Measurements from ENCODE around the gene PAX8. TPM values are rescaled to one million over a fixed set of nuclear protein-coding genes. Genes with fewer than 3 reads are reported as not detected.

PAX8 gene
- total RNA-seq, 2 experiments from 2014 or later = 0.21 to 0.55 TPM

DNA sequence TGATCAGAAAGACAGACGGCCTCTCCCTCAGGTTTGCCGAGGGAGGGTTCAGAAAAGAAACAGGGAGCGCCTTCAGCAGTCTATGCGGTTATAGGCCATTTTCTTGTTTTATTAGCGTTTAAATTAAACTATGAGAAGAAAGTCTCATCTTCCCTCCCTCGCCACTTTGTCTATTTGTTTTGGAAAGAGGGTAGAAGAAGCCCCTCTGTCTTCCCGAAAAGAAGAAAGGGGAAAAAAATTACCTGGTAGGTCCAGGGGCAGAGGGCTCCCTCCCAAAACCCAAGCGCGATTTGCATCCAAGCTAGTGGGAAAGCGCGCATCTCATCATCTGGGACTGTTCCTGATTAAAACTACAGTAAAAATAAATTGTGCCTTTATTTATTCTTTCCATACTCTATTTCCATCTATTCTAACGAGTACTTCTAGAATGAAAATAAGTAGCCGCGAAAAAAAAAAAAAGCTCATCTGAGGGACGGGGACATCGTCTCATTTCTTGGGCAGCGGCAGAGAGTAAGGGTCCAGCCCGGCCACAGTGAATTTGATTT, 2.4 kb downstream of the PAX8 start:
- Mint-ChIP-seq H3K36me3 (ENCODE audit: low read depth) (no peaks in the 10 kb centered on the region), H3K4me1 (ENCODE audit: low read depth) (peaks cover 35% of the 10 kb centered on the region), H3K4me3 (no peak overlapping the region), H3K27me3 (ENCODE audit: low read depth) (peaks cover 82% of the 10 kb centered on the region), H3K27ac (no peak overlapping the region), H3K9me3 (ENCODE audit: insufficient read depth) (no peaks in the 10 kb centered on the region)
- POLR2A ChIA-PET = no interaction called here
- CTCF ChIA-PET = interaction anchor here (1.4 to 6.0 kb wide), 3 partner anchors 27 to 138 kb away, joined by 4 to 65 read pairs (median 5); no protein-coding TSS in a partner anchor
- ATAC-seq (no peak), DNase-seq (no peak)

DNA sequence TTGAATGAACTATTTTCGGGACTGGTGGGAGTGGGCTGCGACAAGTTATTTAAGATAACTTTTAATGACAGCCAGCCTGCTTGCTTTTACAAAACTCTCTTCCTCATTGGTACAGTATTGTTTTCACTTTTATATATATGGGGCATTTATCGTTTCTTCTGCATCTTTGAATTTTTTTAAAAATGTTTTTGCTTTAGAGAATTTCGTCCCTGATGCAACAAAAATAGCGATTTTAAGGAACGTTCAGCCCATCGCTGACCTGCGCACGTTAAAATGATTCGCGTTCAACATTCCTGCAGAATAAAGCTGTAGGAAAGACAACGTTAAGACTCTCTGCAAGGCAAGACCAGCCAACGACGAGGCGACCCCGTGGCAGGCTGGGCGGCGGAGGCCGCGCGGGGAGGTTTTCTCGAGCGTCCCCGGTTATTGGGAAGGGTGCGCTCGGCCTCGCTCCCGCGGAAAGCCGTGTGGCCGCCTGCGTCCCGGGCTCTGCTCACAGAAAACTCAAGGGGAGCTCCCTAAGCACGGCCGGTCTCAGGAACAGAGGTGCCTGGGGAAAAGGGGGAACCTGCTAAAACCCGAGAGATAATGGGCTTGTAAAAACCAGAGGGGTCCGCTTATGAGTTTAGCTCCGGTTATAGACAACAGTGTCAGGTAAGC, 3.0 kb downstream of the PAX8 start:
- Mint-ChIP-seq H3K27ac (no peak overlapping the region), H3K4me1 (ENCODE audit: low read depth) (peaks cover 35% of the 10 kb centered on the region), H3K9me3 (ENCODE audit: insufficient read depth) (no peaks in the 10 kb centered on the region), H3K36me3 (ENCODE audit: low read depth) (no peaks in the 10 kb centered on the region), H3K4me3 (no peak overlapping the region), H3K27me3 (ENCODE audit: low read depth) (peaks cover 83% of the 10 kb centered on the region)
- DNase-seq (no peak), ATAC-seq (no peak)
- ChIA-PET CTCF (interaction anchor here (1.4 to 6.0 kb wide), 3 partner anchors 27 to 138 kb away, joined by 4 to 65 read pairs (median 5); no protein-coding TSS in a partner anchor), POLR2A (no interaction called here)

DNA sequence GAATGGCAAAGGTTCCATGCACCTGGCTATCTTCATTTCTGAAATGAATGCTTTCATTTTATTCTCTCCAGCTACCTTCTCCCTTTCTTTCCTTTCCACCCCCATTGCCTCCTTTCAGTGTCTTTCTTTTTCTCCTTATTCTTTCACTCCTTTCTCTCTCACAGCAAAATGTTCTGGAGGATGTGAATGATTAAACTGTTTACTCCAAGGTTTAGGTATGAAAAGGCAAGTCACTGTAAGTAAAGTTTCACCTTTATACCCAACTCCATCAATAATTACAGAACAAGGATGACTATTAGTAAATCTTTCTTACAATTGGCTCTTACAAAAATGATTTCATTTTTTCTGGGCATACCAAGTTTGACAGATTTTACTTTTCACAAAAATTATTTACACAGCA, 4.3 kb downstream of the PAX8 start:
- Mint-ChIP-seq H3K9me3 (ENCODE audit: insufficient read depth) (no peaks in the 10 kb centered on the region), H3K4me3 (no peak overlapping the region)
- CTCF ChIA-PET = interaction anchor here (1.2 to 6.0 kb wide), 2 partner anchors 25 to 69 kb away, joined by 3 to 65 read pairs; no protein-coding TSS in a partner anchor

DNA sequence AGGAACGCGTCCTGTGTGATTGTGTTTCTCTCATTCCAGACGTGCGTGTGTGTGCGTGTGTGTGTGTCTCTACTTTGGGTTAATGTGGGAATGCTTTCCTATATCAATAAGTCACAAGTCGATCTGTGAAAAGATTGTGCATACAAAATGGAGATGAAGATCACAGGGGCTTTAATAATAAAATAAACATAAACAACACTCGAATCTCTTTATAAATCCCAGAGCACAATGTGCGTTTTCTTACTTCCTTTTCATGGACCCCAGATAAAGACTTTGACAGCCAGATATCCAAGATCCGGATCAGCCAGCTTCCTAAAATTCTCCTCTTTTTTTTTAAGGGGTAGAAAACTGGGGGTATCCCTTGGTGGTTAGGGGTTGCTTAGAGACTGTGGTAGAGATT, 4.7 kb downstream of the PAX8 start:
- Mint-ChIP-seq H3K9me3 (ENCODE audit: insufficient read depth) (no peaks in the 10 kb centered on the region), H3K27me3 (ENCODE audit: low read depth) (peaks cover 71% of the 10 kb centered on the region), H3K4me3 (no peak overlapping the region), H3K27ac (no peak overlapping the region), H3K4me1 (ENCODE audit: low read depth) (peaks cover 35% of the 10 kb centered on the region), H3K36me3 (ENCODE audit: low read depth) (no peaks in the 10 kb centered on the region)
- DNase-seq (no peak), ATAC-seq (no peak)
- ChIA-PET CTCF (interaction anchor here (1.2 to 6.0 kb wide), 5 partner anchors 10 to 116 kb away, joined by 3 to 65 read pairs (median 9); no protein-coding TSS in a partner anchor), POLR2A (interaction anchor here (1.7 kb wide), 1 partner anchor 23 kb away, joined by 4 read pairs; no protein-coding TSS in a partner anchor)

More for the DNA sequence above, 4.3 kb downstream of the PAX8 start:
- Mint-ChIP-seq H3K4me1 (ENCODE audit: low read depth) (peaks cover 35% of the 10 kb centered on the region), H3K36me3 (ENCODE audit: low read depth) (no peaks in the 10 kb centered on the region), H3K27me3 (ENCODE audit: low read depth) (peaks cover 74% of the 10 kb centered on the region), H3K27ac (no peak overlapping the region)
- POLR2A ChIA-PET = interaction anchor here (1.7 kb wide), 1 partner anchor 23 kb away, joined by 4 read pairs; no protein-coding TSS in a partner anchor
- DNase-seq (no peak), ATAC-seq (no peak)

- POLR2A ChIA-PET = interaction anchor here (1.1 to 1.7 kb wide), 2 partner anchors 8 to 22 kb away, joined by 3 to 4 read pairs; no protein-coding TSS in a partner anchor
These were observed 5.6 kb downstream of the PAX8 start for GRCh38 chr2:113273027-113273551.

DNA sequence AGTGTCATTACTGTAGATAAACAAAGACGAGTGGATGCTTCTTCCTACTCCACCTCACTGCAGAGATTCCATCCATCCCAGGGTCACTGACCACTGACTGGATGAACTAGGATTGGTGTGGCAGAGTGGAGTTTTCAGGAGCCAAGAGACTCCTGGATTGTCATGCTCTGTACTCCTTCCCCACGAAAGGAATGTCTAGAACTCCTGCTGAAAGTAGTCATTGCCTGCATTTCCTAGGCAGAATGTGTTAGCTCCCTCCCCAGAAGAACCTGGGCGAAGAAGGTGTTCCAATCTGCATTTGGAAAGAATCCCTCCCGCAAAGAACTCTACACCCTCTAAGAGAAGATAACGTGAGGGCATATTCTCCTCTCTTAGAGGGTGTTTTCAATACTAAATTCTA, 6.2 kb downstream of the PAX8 start:
- Mint-ChIP-seq H3K27me3 (ENCODE audit: low read depth) (peaks cover 64% of the 10 kb centered on the region), H3K9me3 (ENCODE audit: insufficient read depth) (no peaks in the 10 kb centered on the region), H3K36me3 (ENCODE audit: low read depth) (no peaks in the 10 kb centered on the region), H3K27ac (no peak overlapping the region), H3K4me1 (ENCODE audit: low read depth) (peaks cover 35% of the 10 kb centered on the region), H3K4me3 (peak overlapping the region; percentile 43)
- CTCF ChIA-PET = interaction anchor here (0.7 to 6.0 kb wide), 13 partner anchors 8 to 216 kb away, joined by 3 to 65 read pairs (median 4); no protein-coding TSS in a partner anchor
- POLR2A ChIA-PET = interaction anchor here (1.1 to 1.7 kb wide), 2 partner anchors 8 to 21 kb away, joined by 3 to 4 read pairs; no protein-coding TSS in a partner anchor
- no peak for DNase-seq
- ATAC-seq = no peak

More at GRCh38 chr2:113273027-113273551, 5.6 kb downstream of the PAX8 start:
- Mint-ChIP-seq H3K4me3 (peak overlapping the region; percentile 43), H3K9me3 (ENCODE audit: insufficient read depth) (no peaks in the 10 kb centered on the region), H3K27ac (no peak overlapping the region), H3K27me3 (ENCODE audit: low read depth) (peaks cover 67% of the 10 kb centered on the region), H3K4me1 (ENCODE audit: low read depth) (peaks cover 35% of the 10 kb centered on the region), H3K36me3 (ENCODE audit: low read depth) (no peaks in the 10 kb centered on the region)
- ATAC-seq (peak; percentile 96), DNase-seq (peak; percentile 73)
- CTCF ChIA-PET = interaction anchor here (0.7 to 6.0 kb wide), 15 partner anchors 9 to 216 kb away, joined by 3 to 65 read pairs (median 4); no protein-coding TSS in a partner anchor

GRCh38 chr2:113268621-113269360, 9.9 kb downstream of the PAX8 start:
- Mint-ChIP-seq H3K4me1 (ENCODE audit: low read depth) (peaks cover 16% of the 10 kb centered on the region), H3K36me3 (ENCODE audit: low read depth) (peaks cover 3% of the 10 kb centered on the region), H3K9me3 (ENCODE audit: insufficient read depth) (no peaks in the 10 kb centered on the region), H3K27ac (no peak overlapping the region), H3K27me3 (ENCODE audit: low read depth) (peaks cover 43% of the 10 kb centered on the region), H3K4me3 (no peak overlapping the region)
- DNase-seq (no peak), ATAC-seq (no peak)
- POLR2A ChIA-PET = no interaction called here
- CTCF ChIA-PET = interaction anchor here (0.9 to 1.5 kb wide), 5 partner anchors 12 to 130 kb away, joined by 3 to 5 read pairs (median 4); no protein-coding TSS in a partner anchor

DNA sequence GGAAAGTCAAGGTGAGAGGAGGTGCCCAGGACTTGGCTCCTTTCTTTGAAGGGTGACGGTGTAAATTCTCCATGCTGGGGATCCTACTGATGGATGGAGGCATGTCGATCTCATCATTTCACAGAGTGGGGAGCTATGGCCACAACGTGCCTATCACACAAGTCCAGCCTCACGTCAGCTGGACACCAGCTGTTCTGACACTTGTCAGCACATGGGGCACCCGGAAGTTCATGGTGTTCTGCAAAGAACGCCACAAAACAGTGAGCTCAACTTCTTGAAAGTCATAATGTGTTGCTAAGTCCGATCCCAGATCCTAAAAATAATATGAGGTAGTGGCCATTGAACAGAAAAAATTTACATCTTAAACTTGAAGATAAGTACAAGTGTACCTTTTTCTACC, 12.3 kb downstream of the PAX8 start:
- H3K27me3 Mint-ChIP-seq (ENCODE audit: low read depth) = peaks cover 29% of the 10 kb centered on the region
- H3K36me3 Mint-ChIP-seq (ENCODE audit: low read depth) = peaks cover 3% of the 10 kb centered on the region
- POLR2A ChIA-PET = interaction anchor here (0.6 kb wide), 1 partner anchor 9 kb away, joined by 3 read pairs; no protein-coding TSS in a partner anchor
- ATAC-seq (no peak), DNase-seq (no peak)
- no peak overlapping the region for H3K4me3 Mint-ChIP-seq
- no peaks in the 10 kb centered on the region for H3K4me1 Mint-ChIP-seq (ENCODE audit: low read depth)
- CTCF ChIA-PET = interaction anchor here (0.9 to 2.4 kb wide), 4 partner anchors 10 to 186 kb away, joined by 3 to 9 read pairs (median 4); no protein-coding TSS in a partner anchor
- no peak overlapping the region for H3K27ac Mint-ChIP-seq
- H3K9me3 Mint-ChIP-seq (ENCODE audit: insufficient read depth) = no peaks in the 10 kb centered on the region

DNA sequence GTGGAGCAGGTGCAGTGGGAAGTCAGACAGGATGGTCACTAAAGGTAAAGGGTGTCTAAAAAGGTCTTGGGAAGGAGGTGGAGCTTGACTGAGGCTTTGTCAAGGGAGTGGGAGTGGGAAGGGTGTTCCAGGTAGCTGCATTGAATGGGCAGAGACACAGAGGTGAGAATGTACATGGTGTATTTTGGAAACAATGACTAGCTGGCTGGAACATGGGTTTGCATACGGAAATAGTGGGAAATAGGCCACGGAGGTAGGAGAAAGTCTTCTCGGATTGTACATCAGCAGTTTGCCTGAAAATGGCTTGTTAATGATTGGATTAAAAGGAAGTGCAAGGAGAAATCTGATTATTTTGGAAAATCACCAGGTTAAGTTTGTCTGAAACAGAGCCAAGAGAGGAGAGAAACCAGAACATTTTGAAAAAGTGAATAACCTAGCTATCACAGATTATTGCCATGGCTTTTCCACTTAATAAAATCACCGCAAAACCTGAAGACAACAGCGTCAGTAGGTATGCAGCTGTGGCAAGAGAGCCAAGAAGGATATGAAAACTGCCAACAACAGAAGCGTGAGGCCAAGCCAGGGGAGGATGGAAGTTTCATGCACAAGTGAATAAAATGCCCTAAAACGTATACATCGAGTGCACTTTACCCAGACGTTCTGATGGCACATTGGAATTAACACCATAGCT, 13.9 kb downstream of the PAX8 start:
- ChIA-PET CTCF (interaction anchor here (0.8 to 1.4 kb wide), 4 partner anchors 8 to 126 kb away, joined by 3 to 6 read pairs (median 4); no protein-coding TSS in a partner anchor), POLR2A (interaction anchor here (1.0 kb wide), 1 partner anchor 8 kb away, joined by 3 read pairs; no protein-coding TSS in a partner anchor)
- DNase-seq = no peak
- no peak overlapping the region for H3K4me3 Mint-ChIP-seq
- H3K27ac Mint-ChIP-seq = no peak overlapping the region
- no peaks in the 10 kb centered on the region for H3K9me3 Mint-ChIP-seq (ENCODE audit: insufficient read depth)
- H3K27me3 Mint-ChIP-seq (ENCODE audit: low read depth) = peaks cover 21% of the 10 kb centered on the region
- H3K4me1 Mint-ChIP-seq (ENCODE audit: low read depth) = peaks cover 8% of the 10 kb centered on the region
- peaks cover 3% of the 10 kb centered on the region for H3K36me3 Mint-ChIP-seq (ENCODE audit: low read depth)
- ATAC-seq = no peak

DNA sequence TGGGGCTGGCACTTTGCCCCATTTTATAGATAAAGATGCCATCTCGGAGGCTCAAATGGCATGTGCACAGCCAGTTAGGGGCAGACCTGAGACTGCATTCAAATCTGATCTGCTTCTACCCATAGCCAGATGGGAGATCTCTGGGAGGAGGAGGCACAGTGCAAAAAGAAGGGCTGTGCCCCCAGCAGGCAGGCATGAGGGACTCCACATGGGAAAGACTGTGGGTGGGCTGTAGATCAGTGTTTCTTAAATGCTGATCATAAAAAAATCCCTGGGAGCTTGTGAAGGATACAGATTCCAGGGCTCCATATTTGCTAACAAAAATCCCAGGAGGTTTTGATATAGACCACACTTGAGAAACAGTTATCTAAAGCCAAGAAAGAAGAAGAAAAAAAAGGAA, 15.2 kb downstream of the PAX8 start:
- Mint-ChIP-seq H3K36me3 (ENCODE audit: low read depth) (peaks cover 6% of the 10 kb centered on the region), H3K27ac (no peak overlapping the region), H3K27me3 (ENCODE audit: low read depth) (peaks cover 21% of the 10 kb centered on the region)

More for the DNA sequence above, 15.2 kb downstream of the PAX8 start:
- CTCF ChIA-PET = interaction anchor here (1.4 kb wide), 1 partner anchor 10 kb away, joined by 6 read pairs; no protein-coding TSS in a partner anchor
- H3K9me3 Mint-ChIP-seq (ENCODE audit: insufficient read depth) = no peaks in the 10 kb centered on the region
- peaks cover 9% of the 10 kb centered on the region for H3K4me1 Mint-ChIP-seq (ENCODE audit: low read depth)
- no peak overlapping the region for H3K4me3 Mint-ChIP-seq
- POLR2A ChIA-PET = no interaction called here
- no peak for ATAC-seq
- no peak for DNase-seq
